Thoracic aorta (tissue), 2 donors: ENCODE data around the gene DERL3. TPM values are rescaled to one million over a fixed set of nuclear protein-coding genes. Genes with fewer than 3 reads are reported as not detected.

ENCODE experiments used
- ATAC-seq: fragments of 150-250 bp; one replicate; pipeline ENCODE4 v1.8.0; 2017; ENCODE audit warnings: low read depth; ENCODE audit not compliant: insufficient number of reproducible peaks, low FRiP score
- DNase-seq: peaks from one replicate; pipeline ENCODE4 v3.0.0-alpha.2; 2020; ENCODE audit warnings: low spot score
- H3K27ac ChIP-seq, 2 donors: fragments of 200-600 bp; sonication (generic); 1 replicate in 1 of 2; 2 replicates in 1 of 2; pipeline ENCODE4 v1.5.1; 2016; ENCODE audit warnings: mild to moderate bottlenecking in 2 of 2, moderate library complexity in 2 of 2
- H3K27me3 ChIP-seq: fragments of 200-600 bp; sonication (generic); replicated peaks from 2 replicates; pipeline ENCODE4 v1.6.0; 2016; ENCODE audit warnings: mild to moderate bottlenecking; ENCODE audit not compliant: insufficient read depth
- H3K36me3 ChIP-seq: fragments of 200-600 bp; sonication (generic); one replicate; pipeline ENCODE4 v1.5.1; 2016
- H3K4me1 ChIP-seq, 2 donors: fragments of 200-600 bp; sonication (generic); 1 replicate in 1 of 2; 2 replicates in 1 of 2; pipeline versions ENCODE4 v1.5.1 to v1.6.0; 2016; ENCODE audit warnings: low read depth in 2 of 2, mild to moderate bottlenecking in 1 of 2; ENCODE audit not compliant: control insufficient read depth in 1 of 2
- H3K4me3 ChIP-seq: fragments of 200-600 bp; sonication (generic); 2 replicates; pipeline ENCODE4 v1.5.1; 2016; ENCODE audit warnings: mild to moderate bottlenecking
- H3K9me3 ChIP-seq: fragments of 200-600 bp; sonication (generic); 2 replicates; pipeline ENCODE4 v1.5.1; 2016
- CTCF ChIP-seq: fragments of 200-600 bp; sonication (generic); IDR thresholded peaks from one replicate; pipeline ENCODE4 v1.5.1; 2019; ENCODE audit warnings: antibody characterized with exemption
- total RNA-seq, 2 donors: library from RNA; depleted of rRNA; stranded (reverse); fragments of >200 nt; gene quantifications; one replicate each; pipeline versions ENCODE4 v1.1.0 to v1.2.3, GENCODE V29; 2016

DERL3 gene
- total RNA-seq, 2 donors from 2014 or later: 2.5 to 3.0 TPM

DNA sequence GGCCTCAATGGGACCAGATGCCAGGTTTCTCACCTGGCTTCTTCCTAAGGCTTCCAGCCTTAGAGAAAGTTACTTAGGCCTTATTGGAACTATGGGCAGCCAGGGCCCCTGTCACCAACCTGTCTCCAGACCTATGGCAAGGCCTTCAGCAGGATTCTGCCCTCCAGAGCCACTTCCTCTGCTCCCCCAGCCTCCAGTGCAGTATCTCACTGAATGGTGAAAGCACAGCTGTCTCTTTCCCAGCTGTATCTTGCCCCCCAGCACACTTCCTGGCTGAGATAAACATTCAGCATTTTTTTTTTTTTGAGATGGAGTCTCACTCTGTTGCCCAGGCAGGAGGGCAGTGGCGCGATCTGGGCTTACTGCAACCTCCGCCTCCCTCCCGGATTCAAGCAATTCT, 20.4 kb upstream of the DERL3 start:
- no peak for TF ChIP-seq CTCF
- Histone ChIP-seq H3K36me3 (no peaks in the 10 kb centered on the region), H3K9me3 (no peaks in the 10 kb centered on the region), H3K27ac (no peak overlapping the region), H3K27me3 (no peaks in the 10 kb centered on the region), H3K4me3 (no peak overlapping the region), H3K4me1 (peaks cover 13 to 18% of the 10 kb centered on the region in 2 donors)
- DNase-seq: no peak
- no peak for ATAC-seq

DNA sequence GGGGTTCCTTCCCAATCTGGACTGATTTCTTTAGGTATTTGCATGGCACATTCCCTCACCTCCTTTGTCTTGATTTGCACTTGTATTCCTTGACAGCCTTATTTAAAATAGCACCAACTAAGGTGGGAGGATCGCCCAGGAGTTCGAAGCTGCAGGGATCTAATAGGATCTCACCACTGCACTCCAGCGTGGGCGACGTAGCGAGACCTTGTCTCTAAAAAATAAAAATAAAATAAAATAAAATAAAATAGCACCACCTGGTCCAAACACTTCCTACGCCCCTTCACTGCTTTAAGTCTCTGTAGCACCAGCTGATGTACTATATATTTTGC, 19.6 kb upstream of the DERL3 start:
- Histone ChIP-seq H3K27ac (peak overlapping the region; percentile 65 to 85), H3K4me3 (peak overlapping the region; percentile 69), H3K27me3 (no peaks in the 10 kb centered on the region), H3K9me3 (no peaks in the 10 kb centered on the region), H3K4me1 (peaks cover 13 to 18% of the 10 kb centered on the region in 2 donors), H3K36me3 (no peaks in the 10 kb centered on the region)
- ATAC-seq: no peak
- TF ChIP-seq CTCF: no peak
- no peak for DNase-seq

GRCh38 chr22:23857606-23858483, 19.0 kb upstream of the DERL3 start, which contains the start of gene SLC2A11:
SLC2A11 (plus strand) TSS chr22:23857875; CDS start chr22:23858000, 125 bp downstream.
- H3K27ac ChIP-seq: peak within 1 kb of the TSS; percentile 65 to 85

DNA sequence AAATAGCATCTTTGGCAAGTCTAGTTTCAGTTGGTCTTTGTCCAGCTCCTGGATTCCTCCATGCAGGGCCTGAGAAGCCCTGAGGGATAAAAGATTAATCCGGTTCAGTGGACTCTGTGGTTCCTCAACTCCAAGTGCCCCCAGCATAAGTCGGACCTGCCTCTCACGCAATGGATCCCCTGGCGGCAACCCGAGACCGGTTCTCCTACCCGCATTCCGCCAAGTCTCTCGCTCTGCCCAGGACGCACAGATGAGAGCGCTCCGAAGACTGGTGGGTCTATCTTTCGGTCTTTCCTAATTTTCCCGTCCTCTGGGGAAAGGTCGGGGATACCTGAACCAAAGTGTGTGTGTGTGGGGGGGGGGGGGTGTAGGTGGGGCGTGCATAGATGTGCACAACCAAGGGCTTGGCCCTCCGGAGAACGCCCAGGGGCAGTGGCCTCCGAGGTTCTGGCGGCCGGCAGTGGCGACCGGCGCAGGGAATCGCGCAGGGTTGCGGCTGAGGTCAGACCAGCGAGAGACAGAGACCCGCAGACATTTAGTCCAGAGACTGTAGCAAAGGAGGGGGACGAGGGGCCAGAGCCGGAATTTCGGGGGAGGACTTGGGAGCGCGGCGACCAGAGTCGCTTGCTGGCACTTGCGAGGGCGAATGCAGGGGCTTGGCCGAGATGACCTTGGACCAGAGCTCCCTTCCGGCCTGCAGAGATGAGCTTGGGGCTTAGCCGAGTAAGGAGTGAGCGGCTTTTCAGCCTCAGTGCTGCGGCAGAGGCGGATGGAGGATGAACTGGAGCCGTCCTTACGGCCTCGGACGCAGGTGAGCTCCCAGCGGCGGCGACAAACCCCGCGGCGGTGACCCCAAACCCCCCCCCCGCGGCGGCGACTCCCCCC, 18.2 kb upstream of the DERL3 start:
- Histone ChIP-seq H3K4me3 (peak overlapping the region; percentile 69), H3K4me1 (peaks cover 13 to 18% of the 10 kb centered on the region in 2 donors), H3K9me3 (no peaks in the 10 kb centered on the region), H3K36me3 (no peaks in the 10 kb centered on the region), H3K27ac (peak overlapping the region; percentile 65 to 85), H3K27me3 (no peaks in the 10 kb centered on the region)
- TF ChIP-seq CTCF: peak; percentile 32
- DNase-seq (no peak), ATAC-seq (no peak)

More at GRCh38 chr22:23857606-23858483, 19.0 kb upstream of the DERL3 start, which contains the start of gene SLC2A11:
- ATAC-seq (peak; percentile 91), DNase-seq (peak; percentile 89)
- peak within 1 kb of the TSS; percentile 69 for H3K4me3 ChIP-seq
- H3K27me3 ChIP-seq: no peaks in the 10 kb centered on the region
- peaks cover 13 to 18% of the 10 kb centered on the region in 2 donors for H3K4me1 ChIP-seq
- TF ChIP-seq CTCF: peak; percentile 44
- no peaks in the 10 kb centered on the region for H3K9me3 ChIP-seq
- no peaks in the 10 kb centered on the region for H3K36me3 ChIP-seq

DNA sequence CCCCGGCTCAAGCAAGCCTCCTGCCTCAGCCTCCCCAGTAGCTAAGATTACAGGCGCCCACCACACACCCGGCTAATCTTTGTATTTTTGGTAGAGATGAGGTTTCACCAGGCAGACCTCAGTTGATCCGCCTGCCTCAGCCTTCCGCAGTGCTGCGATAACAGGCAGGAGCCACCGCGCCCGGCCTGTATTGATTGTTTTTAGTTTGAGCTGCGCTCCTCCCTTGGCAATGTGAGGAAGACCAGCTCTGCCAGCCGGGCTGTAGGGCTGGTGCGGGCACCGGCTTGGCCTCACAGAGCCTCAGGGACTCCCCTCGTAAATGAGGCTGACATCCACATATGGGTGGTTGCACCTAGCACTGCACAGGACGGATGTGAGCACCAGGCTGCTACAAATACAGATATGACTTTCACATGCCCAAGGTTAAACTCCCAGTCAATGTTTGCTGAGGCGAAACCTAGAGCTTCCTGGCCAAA, 11.4 kb upstream of the DERL3 start:
- no peak for TF ChIP-seq CTCF
- Histone ChIP-seq H3K27me3 (no peaks in the 10 kb centered on the region), H3K4me1 (peaks cover 4 to 24% of the 10 kb centered on the region in 2 donors), H3K9me3 (no peaks in the 10 kb centered on the region), H3K27ac (no peak overlapping the region), H3K4me3 (no peak overlapping the region), H3K36me3 (no peaks in the 10 kb centered on the region)
- DNase-seq (no peak), ATAC-seq (no peak)
